ENCODE measurements around the gene TANGO6.
"Not testable (repeated sequence)": the region's sequence is repeated elsewhere in the genome, so short reads cannot be mapped to it uniquely, and the experiment has no call there.

Gene TANGO6

DNA sequence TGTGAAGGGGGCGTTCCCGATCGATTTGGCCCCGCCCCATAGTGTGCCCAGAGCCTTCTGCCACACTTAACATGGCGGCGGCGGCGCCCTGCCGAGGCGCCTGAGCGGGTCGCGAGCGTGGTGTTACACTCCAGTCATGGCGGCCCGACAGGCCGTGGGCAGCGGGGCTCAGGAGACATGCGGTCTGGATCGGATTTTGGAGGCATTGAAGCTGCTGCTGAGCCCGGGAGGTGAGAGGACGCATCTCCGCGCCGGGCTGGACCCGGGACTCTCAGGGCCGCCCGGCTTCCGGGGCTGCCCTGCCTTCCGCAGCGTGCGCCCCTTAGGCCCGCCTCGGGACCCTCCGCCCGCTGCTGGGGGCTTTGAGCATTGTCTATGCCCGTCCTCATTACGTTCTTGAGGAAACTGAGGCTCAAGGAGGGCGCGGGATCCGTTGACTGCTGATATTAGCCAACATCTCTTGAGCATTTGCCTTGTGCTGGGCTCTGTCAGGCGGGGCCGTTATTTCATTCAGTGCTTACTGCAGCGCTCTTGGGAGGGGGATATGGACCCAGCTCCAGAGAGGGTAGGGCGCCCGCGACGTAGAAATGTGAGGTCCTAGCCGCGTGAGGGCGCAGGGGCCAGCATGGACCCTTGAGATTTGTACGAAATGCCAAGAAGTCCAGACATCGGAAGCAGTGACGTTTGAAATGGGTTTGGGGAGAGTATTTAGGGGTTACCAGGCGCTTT is at the start of gene TANGO6:
TSS of gene TANGO6 (plus strand) at position 50 of the 729 bp plus-strand sequence. CDS start at position 137, 87 bp downstream.
- peak; percentile 67 for DNase-seq (ENCODE audit: low spot score)

DNA sequence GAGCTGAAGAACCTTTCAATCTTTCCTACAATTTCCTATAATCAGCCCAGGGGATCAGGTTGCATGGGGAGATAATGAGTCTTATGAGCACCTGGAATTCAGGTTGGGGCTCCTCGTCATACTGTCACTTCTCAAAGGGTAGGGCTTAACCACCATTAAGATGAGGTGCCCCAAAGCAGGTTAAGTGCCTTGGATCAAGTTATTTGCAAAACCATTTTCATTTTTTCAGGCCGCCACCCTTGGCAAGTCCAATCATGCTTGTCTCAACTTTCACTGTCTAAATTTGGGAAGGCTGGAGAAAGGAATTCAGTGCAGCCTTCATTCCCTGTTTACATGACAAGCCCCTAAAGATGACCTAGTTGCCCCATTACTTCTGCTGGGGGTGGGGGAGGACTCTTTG is 44.9 kb upstream of the TANGO6 start:
- DNase-seq (ENCODE audit: low spot score) = no peak

DNA sequence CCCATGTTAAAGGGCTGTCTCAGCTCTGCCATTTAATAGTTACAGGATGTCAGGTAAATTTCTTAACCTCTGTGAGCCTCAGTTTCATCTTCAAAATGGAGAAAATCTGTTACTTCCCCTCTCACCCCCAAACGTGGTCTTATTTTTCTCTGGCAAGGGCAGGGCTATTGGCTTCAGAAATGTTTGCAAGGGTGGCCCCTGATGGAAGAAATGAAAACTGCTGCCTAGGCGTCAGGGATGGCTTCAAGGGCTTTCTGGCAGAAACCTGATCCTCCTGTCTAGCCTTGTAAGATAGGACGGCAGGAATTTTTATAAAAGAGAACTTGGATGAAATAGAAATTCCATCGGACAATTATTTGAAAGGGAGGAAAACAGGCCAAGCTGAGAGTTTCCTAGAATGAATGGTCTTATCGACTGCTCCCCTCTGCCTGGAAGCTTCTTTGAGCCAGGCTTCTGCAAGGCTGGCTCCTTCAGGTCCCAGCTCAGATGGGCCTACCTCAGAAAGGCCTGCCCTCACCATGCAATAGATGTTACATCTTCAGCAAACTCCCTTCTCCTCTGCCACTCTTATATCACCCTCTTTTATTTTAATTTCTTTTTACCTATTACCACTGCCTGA is 43.0 kb upstream of the TANGO6 start:
- DNase-seq (ENCODE audit: low spot score) = peak; percentile 13

DNA sequence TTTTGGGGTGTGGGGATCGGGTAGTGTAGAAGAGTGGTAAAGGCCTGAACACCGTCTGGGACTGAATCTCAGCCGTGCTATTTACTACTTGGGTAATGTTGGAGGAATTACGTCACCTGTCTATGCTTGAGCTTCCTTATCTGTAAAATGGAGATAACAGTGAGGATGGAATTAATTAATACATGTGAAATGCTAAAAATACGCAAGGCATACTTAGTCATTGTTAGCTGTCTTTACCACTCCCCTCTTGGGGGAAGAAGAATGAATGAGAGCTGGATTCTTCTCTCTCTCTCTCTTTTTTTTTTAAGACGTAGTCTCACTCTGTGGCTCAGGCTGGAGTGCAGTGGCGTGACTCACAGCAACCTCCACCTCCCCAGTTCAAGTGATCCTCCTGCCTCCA is 41.1 kb upstream of the TANGO6 start:
- DNase-seq (ENCODE audit: low spot score) = no peak

DNA sequence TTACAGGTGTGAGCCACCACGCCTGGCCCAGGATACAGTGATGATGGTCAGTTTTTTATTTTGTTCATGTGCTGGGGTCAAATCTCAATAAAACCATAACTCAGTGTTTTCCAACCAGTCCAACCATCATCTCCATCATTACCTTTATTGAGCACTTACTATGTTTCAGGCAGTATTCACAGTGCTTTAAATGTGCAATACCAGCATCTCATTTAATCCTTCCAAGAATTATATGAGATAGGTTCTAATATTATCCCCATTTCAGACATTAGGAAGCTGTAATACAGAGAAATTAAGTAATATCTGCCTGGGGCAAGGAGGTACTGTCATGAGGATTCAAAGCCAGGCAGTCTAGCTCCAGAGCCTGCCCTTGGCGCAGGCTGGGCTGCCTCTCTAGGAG is 36.9 kb upstream of the TANGO6 start:
- DNase-seq (ENCODE audit: low spot score) = no peak

DNA sequence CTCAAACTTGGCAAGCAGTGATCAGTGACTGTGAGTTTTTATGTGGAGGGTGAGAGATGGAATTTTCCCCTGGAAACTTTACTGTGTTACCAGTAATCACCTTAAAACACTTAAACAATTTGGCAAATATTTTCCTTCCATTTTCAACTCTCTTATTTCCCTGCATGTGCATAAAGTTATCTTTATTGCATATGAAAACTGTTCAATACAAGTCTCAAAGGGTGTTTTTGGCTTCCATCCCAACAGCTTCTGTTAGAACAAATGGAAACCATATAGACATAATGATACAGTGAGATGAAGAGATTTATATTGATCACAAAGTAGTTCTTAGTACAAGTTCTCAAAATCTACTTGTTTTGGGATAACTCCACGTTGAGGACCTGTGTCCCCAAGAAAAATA is 36.4 kb upstream of the TANGO6 start:
- no peak for DNase-seq (ENCODE audit: low spot score)

DNA sequence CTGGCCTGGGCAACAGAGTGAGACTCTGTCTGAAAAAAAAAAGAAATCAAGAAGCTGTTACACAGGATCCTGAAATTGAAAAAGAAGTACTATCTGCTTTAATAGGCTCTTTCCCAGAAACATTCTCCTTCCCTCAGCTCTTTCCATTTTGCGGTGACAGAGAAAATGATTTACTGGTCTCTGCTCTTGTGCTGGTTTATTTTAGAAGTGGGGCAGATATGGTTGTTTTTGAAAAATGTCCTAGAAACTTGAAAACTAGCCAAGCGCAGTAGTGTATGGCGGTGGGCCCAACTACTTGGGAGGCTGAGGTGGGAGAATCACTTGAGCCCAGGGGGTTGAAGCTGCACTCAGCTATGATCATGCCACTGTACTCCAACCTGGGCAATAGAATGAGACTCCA is 28.8 kb upstream of the TANGO6 start:
- no peak for DNase-seq (ENCODE audit: low spot score)

DNA sequence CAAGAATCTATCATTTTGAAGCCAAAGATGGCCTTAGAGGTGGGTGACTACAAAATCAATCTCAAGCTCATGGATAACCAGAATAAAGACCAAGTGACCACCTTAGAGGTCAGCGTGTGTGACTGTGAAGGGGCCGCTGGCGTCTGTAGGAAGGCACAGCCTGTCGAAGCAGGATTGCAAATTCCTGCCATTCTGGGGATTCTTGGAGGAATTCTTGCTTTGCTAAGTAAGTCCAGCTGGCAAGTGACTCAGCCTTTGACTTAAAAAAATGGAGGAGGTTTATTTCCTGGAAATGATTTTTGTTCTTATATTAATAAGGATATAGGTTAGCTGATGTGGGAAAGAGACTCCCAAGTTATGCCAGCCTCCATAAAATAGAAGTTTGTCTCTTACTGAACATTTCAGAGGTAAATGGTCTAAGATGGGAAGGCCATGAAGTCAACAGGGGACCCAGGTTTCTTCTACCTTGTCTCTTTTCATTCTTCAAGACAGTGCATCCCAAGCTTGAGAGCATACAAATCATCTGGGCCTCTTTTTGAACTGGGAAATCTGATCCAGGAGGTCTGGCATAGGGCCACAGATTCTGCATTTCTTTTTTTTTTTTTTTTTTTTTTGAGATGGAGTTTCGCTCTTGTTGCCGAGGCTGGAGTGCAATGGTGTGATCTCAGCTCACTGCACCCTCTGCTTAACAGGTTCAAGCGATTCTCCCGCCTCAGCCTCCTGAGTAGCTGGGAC is 19.8 kb upstream of the TANGO6 start:
- DNase-seq (ENCODE audit: low spot score) = peak; percentile 39

DNA sequence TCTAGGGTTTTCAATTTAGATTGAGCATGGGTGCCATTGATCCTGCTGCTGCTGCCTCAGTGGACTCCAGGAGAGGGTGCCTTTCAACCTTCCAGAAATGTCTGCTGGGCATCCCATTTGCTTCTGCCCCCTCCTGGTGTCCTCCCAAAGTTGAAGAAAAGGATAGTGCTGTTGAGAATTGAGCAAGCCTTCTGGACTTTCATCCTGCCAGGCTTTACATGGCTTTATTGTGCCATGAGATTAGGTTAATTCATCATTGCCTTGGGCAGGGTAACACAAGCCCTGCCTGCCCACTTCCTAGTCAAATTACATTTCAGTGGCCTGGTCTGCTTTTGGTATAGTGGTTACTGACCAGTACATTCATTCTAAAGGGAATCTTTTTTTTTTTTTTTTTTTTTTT is 17.9 kb upstream of the TANGO6 start:
- DNase-seq (ENCODE audit: low spot score) = no peak

DNA sequence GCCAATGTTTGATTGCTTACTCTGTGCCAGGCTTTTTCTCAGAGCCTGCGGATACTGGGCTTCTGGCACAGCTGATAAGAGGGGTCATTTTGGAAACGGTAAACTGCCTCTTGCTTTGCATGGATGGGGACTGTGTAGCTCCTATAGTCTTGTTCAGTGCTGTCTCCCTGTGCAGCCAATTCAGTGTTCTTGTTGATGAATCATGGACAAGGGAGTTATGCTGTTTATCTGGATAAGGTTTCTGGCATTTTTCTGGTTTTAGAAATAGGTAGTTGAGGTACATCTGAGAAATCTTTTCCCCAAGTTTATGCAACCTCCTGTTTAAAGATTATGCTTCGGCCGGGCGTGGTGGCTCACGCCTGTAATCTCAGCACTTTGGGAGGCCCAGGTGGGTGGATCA is 16.7 kb upstream of the TANGO6 start:
- DNase-seq (ENCODE audit: low spot score) = no peak

DNA sequence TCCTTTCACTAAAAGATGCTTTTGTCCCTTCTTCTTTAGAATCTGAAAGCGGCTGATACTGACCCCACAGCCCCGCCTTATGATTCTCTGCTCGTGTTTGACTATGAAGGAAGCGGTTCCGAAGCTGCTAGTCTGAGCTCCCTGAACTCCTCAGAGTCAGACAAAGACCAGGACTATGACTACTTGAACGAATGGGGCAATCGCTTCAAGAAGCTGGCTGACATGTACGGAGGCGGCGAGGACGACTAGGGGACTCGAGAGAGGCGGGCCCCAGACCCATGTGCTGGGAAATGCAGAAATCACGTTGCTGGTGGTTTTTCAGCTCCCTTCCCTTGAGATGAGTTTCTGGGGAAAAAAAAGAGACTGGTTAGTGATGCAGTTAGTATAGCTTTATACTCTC is 10.1 kb upstream of the TANGO6 start:
- DNase-seq (ENCODE audit: low spot score) = no peak

DNA sequence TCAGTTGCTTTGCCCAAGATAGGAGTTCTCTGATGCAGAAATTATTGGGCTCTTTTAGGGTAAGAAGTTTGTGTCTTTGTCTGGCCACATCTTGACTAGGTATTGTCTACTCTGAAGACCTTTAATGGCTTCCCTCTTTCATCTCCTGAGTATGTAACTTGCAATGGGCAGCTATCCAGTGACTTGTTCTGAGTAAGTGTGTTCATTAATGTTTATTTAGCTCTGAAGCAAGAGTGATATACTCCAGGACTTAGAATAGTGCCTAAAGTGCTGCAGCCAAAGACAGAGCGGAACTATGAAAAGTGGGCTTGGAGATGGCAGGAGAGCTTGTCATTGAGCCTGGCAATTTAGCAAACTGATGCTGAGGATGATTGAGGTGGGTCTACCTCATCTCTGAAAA is 8.8 kb upstream of the TANGO6 start:
- DNase-seq (ENCODE audit: low spot score) = no peak

DNA sequence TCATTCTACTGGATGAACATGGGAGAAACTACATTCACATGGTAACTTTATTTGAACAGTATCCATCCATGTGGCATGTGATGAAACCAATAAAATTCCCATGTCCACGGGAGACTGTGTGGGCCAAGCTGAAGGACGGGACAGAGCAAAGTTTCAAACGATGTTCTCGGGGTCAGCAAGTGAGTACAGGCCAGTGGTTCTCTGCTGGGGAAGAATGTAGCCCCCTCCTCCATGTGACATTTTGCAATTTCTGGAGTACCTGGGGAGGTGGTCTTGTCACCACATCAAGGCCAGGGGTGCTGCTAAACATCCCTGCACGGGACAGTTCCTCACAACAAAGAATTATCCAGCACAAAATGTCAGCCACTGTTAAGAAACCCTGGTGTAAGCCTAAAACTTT is 7.4 kb upstream of the TANGO6 start:
- no peak for DNase-seq (ENCODE audit: low spot score)

DNA sequence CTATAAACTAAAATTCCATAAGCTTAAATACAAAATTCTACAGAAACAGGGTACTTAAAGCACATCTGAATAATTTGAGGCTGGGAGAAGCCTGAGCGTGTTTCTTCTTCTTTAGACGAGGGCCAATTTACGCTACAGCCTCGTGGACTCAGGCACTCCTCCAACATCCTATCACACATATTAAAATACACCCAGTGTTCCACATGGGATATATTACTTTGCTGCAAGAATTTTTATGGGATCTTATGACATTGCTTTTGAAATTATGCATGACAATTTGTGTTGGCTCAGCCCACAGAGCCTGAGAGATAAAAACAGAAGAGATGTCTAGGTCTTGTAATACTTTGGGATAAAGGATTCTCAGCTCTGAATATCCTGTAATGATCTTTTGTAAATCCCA is 3.5 kb upstream of the TANGO6 start:
- DNase-seq (ENCODE audit: low spot score) = no peak

DNA sequence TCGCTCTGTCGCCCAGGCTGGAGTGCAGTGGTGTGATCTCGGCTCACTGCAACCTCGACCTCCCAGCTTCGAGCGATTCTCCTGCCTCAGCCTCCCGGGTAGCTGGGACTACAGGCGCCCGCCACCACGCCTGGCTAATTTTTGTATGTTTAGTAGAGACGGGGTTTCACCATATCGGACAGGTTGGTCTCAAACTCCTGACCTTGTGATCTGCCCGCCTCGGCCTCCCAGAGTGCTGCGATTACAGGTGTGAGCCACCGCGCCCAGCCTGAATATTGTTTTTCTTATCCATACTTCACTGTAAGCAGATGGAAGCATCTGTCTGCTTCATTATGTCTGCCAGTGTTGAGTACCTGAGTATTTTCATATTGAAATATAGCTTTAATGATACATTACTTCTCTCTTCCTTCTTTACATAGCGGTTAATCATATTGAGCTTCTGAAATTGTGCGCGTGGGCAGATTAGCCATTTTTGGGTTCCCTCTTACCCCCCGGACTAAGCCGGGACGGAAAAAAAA is 308 bp upstream of the TANGO6 start:
- not testable (repeated sequence) for DNase-seq (ENCODE audit: low spot score)

DNA sequence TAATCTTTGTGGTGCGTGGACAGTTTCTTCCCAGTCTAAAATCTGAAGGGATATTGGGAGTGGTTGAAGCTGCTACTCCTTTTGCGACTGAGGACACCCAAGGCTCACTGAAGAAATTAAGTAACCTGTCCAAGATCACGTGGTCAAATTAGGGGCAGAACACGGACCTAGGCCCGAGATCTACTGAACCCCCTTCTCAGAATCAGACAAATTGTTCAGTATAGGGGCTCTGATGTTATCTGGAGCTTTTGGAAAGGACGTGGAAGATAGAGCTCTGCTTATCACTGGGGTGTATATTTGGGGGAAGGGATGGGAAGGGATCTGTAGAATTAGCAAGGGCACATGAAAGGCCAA is 857 bp downstream of the TANGO6 start:
- no peak for DNase-seq (ENCODE audit: low spot score)

DNA sequence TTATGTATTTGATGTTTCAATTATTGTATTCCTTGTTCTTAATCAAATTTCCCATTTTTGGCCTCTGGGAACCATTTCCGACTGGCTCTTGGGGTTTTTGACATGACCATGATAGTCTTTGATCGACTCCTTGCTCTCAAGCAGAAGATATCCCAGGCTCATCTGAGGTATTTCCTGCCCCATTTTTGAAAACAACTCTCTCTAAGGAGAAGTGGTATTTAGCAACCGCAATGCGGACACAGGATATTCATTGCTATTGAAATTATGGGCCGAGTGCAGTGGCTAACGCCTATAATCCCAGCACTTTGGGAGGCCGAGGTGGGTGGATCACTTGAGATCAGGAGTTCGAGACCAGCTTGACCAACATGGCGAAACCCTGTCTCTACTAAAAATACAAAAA is 5.5 kb downstream of the TANGO6 start:
- no peak for DNase-seq (ENCODE audit: low spot score)

DNA sequence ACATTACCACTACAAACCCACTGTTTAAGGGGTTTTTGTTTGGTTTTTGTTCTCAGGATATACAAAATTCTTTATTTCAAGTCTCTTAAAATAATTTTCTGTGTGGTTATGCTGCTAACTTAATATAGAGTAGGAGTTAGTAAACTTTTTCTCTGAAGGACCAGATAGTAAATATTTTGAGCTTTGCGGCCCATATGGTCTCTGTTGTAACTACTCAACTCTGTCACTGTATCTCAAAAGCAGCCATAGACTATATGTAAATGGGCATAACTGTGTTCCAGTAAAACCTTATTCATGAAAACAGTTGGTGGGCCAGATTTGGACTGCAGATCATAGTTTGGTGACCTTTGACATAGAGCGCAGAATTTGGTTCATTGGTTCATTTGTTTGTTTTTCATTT is 7.2 kb downstream of the TANGO6 start:
- DNase-seq (ENCODE audit: low spot score) = no peak

DNA sequence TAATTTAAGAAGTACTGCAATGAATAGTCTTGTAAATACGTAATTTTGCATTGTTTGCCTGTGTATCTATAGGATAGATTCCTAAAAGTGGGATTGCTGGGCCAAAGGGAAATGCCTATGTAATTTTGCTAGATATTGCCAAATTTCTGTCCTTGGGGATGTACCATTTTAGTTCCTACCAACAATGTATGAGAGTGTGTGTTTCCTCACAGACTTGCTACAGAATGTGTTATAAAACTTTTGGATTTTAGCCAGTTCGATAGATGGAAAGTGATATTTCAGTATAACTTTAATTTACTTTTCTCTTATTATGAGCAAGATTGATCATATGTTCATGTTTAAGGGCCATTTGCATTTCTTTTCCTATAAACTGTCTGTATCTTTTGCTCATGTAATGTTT is 8.3 kb downstream of the TANGO6 start:
- DNase-seq (ENCODE audit: low spot score) = no peak

DNA sequence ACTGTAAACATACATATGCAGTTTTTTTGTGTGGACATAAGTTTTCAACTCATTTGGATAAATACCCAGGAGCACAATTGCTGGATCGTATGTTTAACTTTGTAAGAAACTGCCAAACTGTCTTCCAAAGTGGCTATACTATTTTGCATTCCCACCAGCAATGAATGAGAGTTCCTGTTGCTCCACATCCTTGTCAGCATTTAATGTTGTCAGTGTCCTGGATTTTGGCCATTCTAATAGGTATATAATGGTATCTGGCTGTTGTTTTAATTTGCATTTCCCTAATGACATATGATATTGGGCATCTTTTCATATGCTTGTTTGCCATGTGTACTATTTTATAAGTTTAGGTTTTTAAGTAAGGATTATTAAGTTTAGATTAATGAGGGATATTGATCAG is 14.1 kb downstream of the TANGO6 start:
- no peak for DNase-seq (ENCODE audit: low spot score)

DNA sequence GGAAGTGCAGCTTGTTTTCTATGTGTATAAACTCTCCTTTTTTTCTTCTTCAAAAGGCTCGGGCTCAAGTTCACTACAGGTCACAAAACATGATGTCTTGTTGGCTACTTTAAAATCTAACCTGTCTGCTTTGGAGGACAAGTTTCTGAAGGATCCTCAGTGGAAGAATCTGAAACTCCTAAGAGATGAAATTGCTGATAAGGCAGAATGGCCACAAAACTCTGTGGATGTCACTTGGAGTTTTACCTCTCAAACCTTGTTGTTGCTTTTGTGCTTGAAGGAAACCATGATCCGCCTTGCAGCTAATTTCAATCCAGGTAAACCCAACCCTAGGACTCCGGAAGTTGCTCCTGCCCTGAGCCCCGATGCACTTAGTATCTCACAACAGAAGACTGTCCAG is 16.5 kb downstream of the TANGO6 start:
- DNase-seq (ENCODE audit: low spot score) = no peak

DNA sequence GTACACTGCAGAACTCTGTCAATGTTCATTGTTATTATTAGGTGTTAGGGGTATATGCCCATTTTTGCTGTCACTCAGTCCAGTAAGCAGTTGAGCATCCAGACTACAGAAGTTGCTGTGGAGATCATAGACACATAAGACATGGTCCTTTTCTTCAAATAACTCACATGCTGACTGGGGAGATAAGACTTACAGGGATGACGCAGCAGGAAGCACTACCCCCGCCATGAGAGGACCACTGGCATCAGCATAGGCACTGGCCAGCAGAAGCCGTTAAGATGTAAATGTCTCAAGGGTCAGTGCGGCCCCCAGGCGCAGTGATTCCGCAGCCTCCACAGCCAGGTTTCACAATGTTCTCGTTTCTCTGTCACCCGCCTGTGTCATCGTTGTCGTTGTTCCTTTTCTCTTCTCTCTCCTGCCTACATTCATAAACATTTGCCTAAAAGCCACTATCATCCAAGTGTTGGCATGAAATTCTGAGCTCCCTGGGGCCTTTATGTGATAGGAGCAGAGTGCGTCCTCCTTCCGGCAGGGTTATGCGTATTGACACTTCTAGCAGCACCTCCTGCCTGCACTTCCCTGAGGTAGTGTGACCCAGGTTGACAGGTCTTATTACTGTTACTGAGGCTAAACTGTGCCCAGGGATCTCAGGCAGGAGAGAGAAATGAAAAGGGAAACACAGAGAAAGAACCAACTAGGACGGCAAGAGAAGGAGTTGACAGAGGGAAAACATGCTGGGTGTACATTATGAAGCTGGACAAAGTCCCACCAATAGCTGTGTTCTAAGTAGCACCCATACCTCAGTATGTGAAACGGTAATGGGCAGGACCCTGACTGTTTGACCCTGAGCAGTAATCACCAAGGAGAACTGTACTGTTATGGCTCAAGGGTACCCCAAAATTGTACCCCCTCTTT is 17.9 kb downstream of the TANGO6 start:
- no peak for DNase-seq (ENCODE audit: low spot score)

Measured in kidney capillary endothelial cell (primary cell).